Endothelial cell of umbilical vein (primary cell): ENCODE data around the gene TEX36. TPM values are rescaled to one million over a fixed set of nuclear protein-coding genes. Genes with fewer than 3 reads are reported as not detected.

ENCODE experiments used
- BruUV-seq: library from RNA; stranded (reverse); fragments of 400-500 nt; replicated peaks from 2 replicates; lab custom pipeline; 2021; lab: Mats Ljungman, UMichigan
- CTCF ChIA-PET: fragments of 300-600, 350-600 bp; sonication (Branson Sonifier 250); formaldehyde crosslinking; loops from one replicate; lab custom pipeline; 2021; ENCODE audit warnings: antibody characterized with exemption, inconsistent platforms; lab: Charles Lee
- POLR2A ChIA-PET: fragments of 300-600, 350-600 bp; sonication (Branson Sonifier 250); formaldehyde crosslinking; loops from one replicate; lab custom pipeline; 2021; ENCODE audit warnings: antibody characterized with exemption, inconsistent platforms; lab: Charles Lee
- DNase-seq: peaks from one replicate; pipeline ENCODE4 v3.0.0-alpha.2; 2011; ENCODE audit warnings: low read depth, low spot score
- FAIRE-seq: peaks from 2 replicates; lab custom pipeline; 2011; peaks lifted over from hg19 to GRCh38; lab: Jason Lieb, UNC
- H2AFZ ChIP-seq: 2 replicates; pipeline ENCODE4 v1.6.0; 2012; ENCODE audit warnings: low read depth, low read length, control low read depth, inconsistent platforms
- H3K27ac ChIP-seq: 2 replicates; pipeline ENCODE4 v1.5.1; 2011; ENCODE audit warnings: low read depth, mild to moderate bottlenecking, control low read depth, low read length, moderate library complexity; ENCODE audit not compliant: insufficient read depth
- H3K27me3 ChIP-seq, 2 experiments: 2 replicates each; pipeline versions ENCODE4 v1.6.0 to v1.6.1; 2011; ENCODE audit warnings: low read length in 2 of 2, mixed read lengths in 1 of 2; ENCODE audit not compliant: control insufficient read depth in 2 of 2, insufficient read depth in 2 of 2
- H3K36me3 ChIP-seq, 2 experiments: 2 replicates in 1 of 2; 3 replicates in 1 of 2; pipeline ENCODE4 v1.5.1; 2011; ENCODE audit warnings: low read length in 2 of 2, mild to moderate bottlenecking in 1 of 2, moderate library complexity in 1 of 2; ENCODE audit not compliant: control insufficient read depth in 2 of 2, insufficient read depth in 2 of 2; ENCODE audit errors: extremely low read depth in 1 of 2
- H3K4me1 ChIP-seq: 3 replicates; pipeline ENCODE4 v1.5.1; 2011; ENCODE audit warnings: mild to moderate bottlenecking, low read length; ENCODE audit not compliant: control insufficient read depth, insufficient read depth; ENCODE audit errors: extremely low read depth
- H3K4me2 ChIP-seq: 2 replicates; pipeline ENCODE4 v1.6.1; 2011; ENCODE audit warnings: low read length, control low read depth, mixed read lengths; ENCODE audit not compliant: insufficient read depth
- H3K4me3 ChIP-seq, 3 experiments: fragments of 200-600 bp in 1 of 3; sonication (generic), shearing (Covaris generic) in 1 of 3; replicated peaks in 1 of 3; 2 replicates each; pipeline ENCODE4 v1.5.1; 2011 to 2016; ENCODE audit warnings: control low read depth in 3 of 3, low read length in 3 of 3, mild to moderate bottlenecking in 2 of 3, inconsistent platforms in 1 of 3, low read depth in 1 of 3, moderate library complexity in 1 of 3; ENCODE audit not compliant: insufficient read depth in 1 of 3
- H3K79me2 ChIP-seq: 2 replicates; pipeline ENCODE4 v1.6.0; 2012; ENCODE audit warnings: low read length, inconsistent platforms; ENCODE audit not compliant: control insufficient read depth, insufficient read depth
- H3K9ac ChIP-seq: replicated peaks from 2 replicates; pipeline ENCODE3; 2011; ENCODE audit warnings: low read length, control low read depth; ENCODE audit not compliant: insufficient read depth; ENCODE audit errors: extremely low read depth
- H3K9me1 ChIP-seq: replicated peaks from 3 replicates; pipeline ENCODE4 v1.6.0; 2011; ENCODE audit warnings: mild to moderate bottlenecking, low read length; ENCODE audit not compliant: control insufficient read depth, insufficient read depth; ENCODE audit errors: extremely low read depth
- H3K9me3 ChIP-seq: replicated peaks from 2 replicates; pipeline ENCODE4 v1.5.1; 2012; ENCODE audit warnings: low read length, inconsistent platforms; ENCODE audit not compliant: control insufficient read depth, insufficient read depth
- H4K20me1 ChIP-seq: replicated peaks from 2 replicates; pipeline ENCODE3; 2011; ENCODE audit warnings: mild to moderate bottlenecking, low read length; ENCODE audit not compliant: control insufficient read depth, insufficient read depth; ENCODE audit errors: extremely low read depth
- CTCF ChIP-seq, 2 donors: IDR thresholded peaks; 1 replicate in 1 of 2; 2 replicates in 1 of 2; pipeline ENCODE4 v1.5.1; 2011; ENCODE audit warnings: low read length in 2 of 2, mild to moderate bottlenecking in 2 of 2, moderate library complexity in 2 of 2, control low read depth in 1 of 2, inconsistent platforms in 1 of 2, low read depth in 1 of 2; ENCODE audit not compliant: insufficient read depth in 1 of 2; ENCODE audit errors: extremely low read depth in 1 of 2
- EZH2 ChIP-seq: IDR thresholded peaks from 2 replicates; pipeline ENCODE4 v1.6.1; 2012; ENCODE audit warnings: borderline replicate concordance, low read depth, mild to moderate bottlenecking, moderate library complexity, low read length, inconsistent platforms; ENCODE audit not compliant: severe bottlenecking
- FOS ChIP-seq: IDR thresholded peaks from 2 replicates; pipeline ENCODE4 v1.6.1; 2011; ENCODE audit warnings: mild to moderate bottlenecking, low read length, moderate library complexity, borderline replicate concordance; ENCODE audit not compliant: insufficient read depth
- GATA2 ChIP-seq: IDR thresholded peaks from 2 replicates; pipeline ENCODE4 v1.7.0; 2011; ENCODE audit warnings: low read depth, mild to moderate bottlenecking, moderate library complexity, mixed read lengths, low read length; ENCODE audit not compliant: insufficient read length, insufficient read depth
- JUN ChIP-seq: IDR thresholded peaks from 2 replicates; pipeline ENCODE4 v1.6.1; 2011; ENCODE audit warnings: borderline replicate concordance, low read depth; ENCODE audit not compliant: insufficient read length, insufficient read depth
- MAX ChIP-seq: IDR thresholded peaks from 2 replicates; pipeline ENCODE4 v1.6.1; 2011; ENCODE audit not compliant: insufficient read depth, insufficient read length
- MYC ChIP-seq: IDR thresholded peaks from one replicate; pipeline ENCODE4 v1.6.1; 2011; ENCODE audit warnings: mild to moderate bottlenecking, low read depth, low read length
- POLR2A ChIP-seq: IDR thresholded peaks from 2 replicates; pipeline ENCODE4 v1.6.1; 2012; ENCODE audit warnings: low read depth, mild to moderate bottlenecking, control low read depth, low read length
- POLR2AphosphoS5 ChIP-seq: IDR thresholded peaks from 2 replicates; pipeline ENCODE4 v1.6.1; 2012; ENCODE audit warnings: low read depth, mild to moderate bottlenecking, control low read depth, low read length, moderate library complexity; ENCODE audit not compliant: insufficient read depth
- dilution Hi-C: fragments of 300-500 bp; cut with MboI; formaldehyde crosslinking; loops from one replicate; pipeline ENCODE4 v1.15.0; 2019; ENCODE audit warnings: low sequenced_read_pairs; ENCODE audit not compliant: extremely low pct_ligation_motif_present
- intact Hi-C: fragments of 100-400 bp; cut with micrococcal nuclease; formaldehyde crosslinking; loops from one replicate; pipeline ENCODE4 v1.10.0; 2022
- polyA plus RNA-seq, 4 experiments: library from polyadenylated mRNA; depleted of rRNA in 3 of 4; stranded (reverse) in 3 of 4; unstranded in 1 of 4; fragments of >200 nt; gene quantifications; 2 replicates each; pipeline versions ENCODE4 v1.2.1 to v1.2.3, GENCODE V29; 2011 to 2012; ENCODE audit warnings: missing spikeins in 1 of 4
- total RNA-seq: library from RNA; stranded (reverse); gene quantifications from 2 replicates; pipeline ENCODE4 v1.2.3, GENCODE V29; 2021

The TEX36 gene
- total and polyA plus RNA-seq, 2 donors (not counting 3 experiments of a cell fraction or from before 2014, with no cell fraction given): not detected

GRCh38 chr10:125679436-125679835 lies 3.5 kb downstream of the TEX36 start:
- peak overlapping the region; percentile 53 for H2AFZ ChIP-seq
- H3K27ac ChIP-seq: peak overlapping the region; percentile 53
- H3K4me2 ChIP-seq: peak overlapping the region; percentile 52
- DNase-seq (peak; percentile 35), FAIRE-seq (no peak)
- dilution Hi-C loops (no loop called here), intact Hi-C loops (loop anchor here (1.0 to 5.0 kb wide), 2 partner anchors 72 to 129 kb away; no protein-coding TSS in a partner anchor)
- H4K20me1 ChIP-seq: no peaks in the 10 kb centered on the region
- H3K4me3 ChIP-seq: no peak overlapping the region
- POLR2A ChIA-PET: no interaction called here
- no TSS peak for BruUV-seq
- H3K9me3 ChIP-seq: no peaks in the 10 kb centered on the region
- TF ChIP-seq CTCF (IDR thresholded peaks at IDR 0.05; ENCODE audit: extremely low read depth in 1 of 2, insufficient read depth in 1 of 2, low read depth in 1 of 2, low read length in 2 of 2) (no peak), EZH2 (no peak), MAX (no peak), JUN (no peak), POLR2A (no peak), POLR2AphosphoS5 (no peak), FOS (no peak), MYC (no peak), GATA2 (no peak)
- peaks cover 15% of the 10 kb centered on the region for H3K4me1 ChIP-seq
- CTCF ChIA-PET: interaction anchor here (1.1 kb wide), 1 partner anchor 15 kb away, joined by 3 read pairs; no protein-coding TSS in a partner anchor
- H3K36me3 ChIP-seq: no peaks in the 10 kb centered on the region
- no peaks in the 10 kb centered on the region for H3K9me1 ChIP-seq
- no peaks in the 10 kb centered on the region for H3K27me3 ChIP-seq
- peak overlapping the region; percentile 24 for H3K9ac ChIP-seq
- no peaks in the 10 kb centered on the region for H3K79me2 ChIP-seq
